Endodermal cell (in vitro differentiated cells): Measurements from ENCODE around the gene DIPK1B. TPM values are rescaled to one million over a fixed set of nuclear protein-coding genes. Genes with fewer than 3 reads are reported as not detected.

Experiments used
- DNase-seq: peaks from one replicate; pipeline ENCODE4 v3.0.0-alpha.2; 2017
- H3K27ac ChIP-seq: 2 replicates; pipeline ENCODE4 v1.5.1; 2013; ENCODE audit warnings: mild to moderate bottlenecking, low read depth, low read length, moderate library complexity
- H3K27me3 ChIP-seq: 2 replicates; pipeline ENCODE4 v1.6.1; 2013; ENCODE audit warnings: mild to moderate bottlenecking, low read length, moderate library complexity; ENCODE audit not compliant: insufficient read depth, control insufficient read depth, poor library complexity, severe bottlenecking
- H3K36me3 ChIP-seq: 2 replicates; pipeline ENCODE4 v1.7.0; 2013; ENCODE audit warnings: mild to moderate bottlenecking, low read length, moderate library complexity; ENCODE audit not compliant: control insufficient read depth, insufficient read depth
- H3K4me1 ChIP-seq: one replicate; pipeline ENCODE4 v1.7.0; 2013; ENCODE audit warnings: low read length; ENCODE audit not compliant: control insufficient read depth, insufficient read depth
- H3K4me3 ChIP-seq: 2 replicates; pipeline ENCODE4 v1.5.1; 2013; ENCODE audit warnings: mild to moderate bottlenecking, low read length, moderate library complexity
- H3K9ac ChIP-seq: 2 replicates; pipeline ENCODE4 v1.6.1; 2013; ENCODE audit warnings: mild to moderate bottlenecking, low read length, moderate library complexity; ENCODE audit not compliant: poor library complexity, severe bottlenecking; ENCODE audit errors: extremely low read depth
- H3K9me3 ChIP-seq: 2 replicates; pipeline ENCODE4 v1.6.1; 2013; ENCODE audit warnings: mild to moderate bottlenecking, low read length, moderate library complexity; ENCODE audit not compliant: control insufficient read depth
- H3K27ac Mint-ChIP-seq: 2 replicates; pipeline ENCODE4 v1.8.0; 2020; ENCODE audit warnings: mixed read lengths
- H3K27me3 Mint-ChIP-seq: 2 replicates; pipeline ENCODE4 v1.8.0; 2021; ENCODE audit warnings: mild to moderate bottlenecking, mixed read lengths; ENCODE audit not compliant: insufficient read depth
- H3K36me3 Mint-ChIP-seq: 2 replicates; pipeline ENCODE4 v1.8.0; 2020; ENCODE audit warnings: low read depth, mixed read lengths
- H3K4me1 Mint-ChIP-seq: 2 replicates; pipeline ENCODE4 v1.8.0; 2020; ENCODE audit warnings: mixed read lengths
- H3K4me3 Mint-ChIP-seq: 2 replicates; pipeline ENCODE4 v1.8.0; 2020; ENCODE audit warnings: mild to moderate bottlenecking, moderate library complexity, mixed read lengths
- H3K9me3 Mint-ChIP-seq: 2 replicates; pipeline ENCODE4 v1.8.0; 2020; ENCODE audit warnings: mild to moderate bottlenecking, mixed read lengths
- WGBS, 2 experiments: methylation state at CpG; one replicate each; pipeline versions ENCODE4 v1.1.5 to v1.1.7; 2013; ENCODE audit warnings: missing lambda C conversion rate in 2 of 2, mixed read lengths in 1 of 2; ENCODE audit not compliant: insufficient coverage in 1 of 2, insufficient read length in 1 of 2; 5-methylcytosine and 5-hydroxymethylcytosine counted together
- total RNA-seq, 2 donors: library from RNA; stranded (reverse); fragmentation: NEBNext Ultra II Directional in 1 of 2; extraction: Animal tissue kit (Norgen Biotek cat#: 25700) in 1 of 2; gene quantifications; 2 replicates in 1 of 2; 3 replicates in 1 of 2; pipeline ENCODE4 v1.2.1, GENCODE V29; 2021
- TF ChIP-seq, protein P1 (sequence below): fragments of 200-600 bp; sonication (generic); conservative IDR thresholded peaks from 2 replicates; pipeline ENCODE4 v1.5.0; 2021; ENCODE audit warnings: antibody characterized with exemption, mild to moderate bottlenecking

The DIPK1B gene
- total RNA-seq, 2 donors from 2014 or later: 35.1 to 45.4 TPM

DNA sequence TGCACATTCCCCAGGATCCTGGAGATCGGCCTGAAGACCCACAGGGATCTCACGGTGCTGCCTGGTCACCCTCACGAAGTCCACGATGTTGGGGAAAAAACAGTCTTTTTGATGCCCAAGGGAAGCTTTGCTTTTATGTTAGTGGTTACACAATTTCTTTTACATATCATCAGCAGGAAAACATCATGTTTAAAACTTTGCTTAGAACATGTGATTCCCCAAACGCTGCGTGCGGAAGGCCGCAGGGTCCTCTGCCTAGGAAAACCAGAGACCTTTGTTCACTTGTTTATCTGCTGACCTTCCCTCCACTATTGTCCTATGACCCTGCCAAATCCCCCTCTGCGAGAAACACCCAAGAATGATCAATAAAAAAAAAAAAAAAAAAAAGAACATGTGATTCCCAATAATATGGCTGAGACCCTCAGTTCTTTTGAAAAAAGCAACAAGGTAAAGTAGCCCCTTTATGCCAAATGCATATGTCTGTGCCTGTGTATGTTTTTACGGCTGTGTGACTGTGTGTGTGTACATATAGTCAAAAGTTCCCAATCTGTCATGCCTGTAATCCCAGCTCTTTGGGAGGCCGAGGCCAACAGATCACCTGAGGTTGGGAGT is 13.6 kb upstream of the DIPK1B start:
- no peaks in the 10 kb centered on the region for H3K9me3 ChIP-seq

DNA sequence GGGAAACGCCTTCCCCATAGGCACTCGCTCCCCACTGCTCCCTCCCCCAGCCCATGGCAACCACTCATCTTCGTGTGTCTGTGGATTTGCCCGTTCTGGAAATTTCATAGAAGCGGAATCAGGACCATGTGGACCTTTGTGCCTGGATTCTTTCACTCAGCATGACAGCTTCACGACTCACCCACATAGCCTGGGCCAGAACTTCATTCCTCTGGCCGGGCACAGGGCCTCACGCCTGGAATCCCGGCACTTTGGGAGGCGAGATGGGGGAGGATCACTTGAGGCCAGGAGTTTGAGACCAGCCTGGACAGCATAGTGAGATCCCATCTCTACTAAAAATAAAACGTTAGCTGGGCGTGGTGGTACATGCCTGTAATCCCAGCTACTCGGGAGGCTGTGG is 12.1 kb upstream of the DIPK1B start:
- H3K27ac Mint-ChIP-seq: no peak overlapping the region
- H3K4me3 ChIP-seq: no peak overlapping the region
- no peaks in the 10 kb centered on the region for H3K4me1 ChIP-seq
- no peak overlapping the region for H3K9ac ChIP-seq
- no peaks in the 10 kb centered on the region for H3K9me3 ChIP-seq
- H3K27me3 ChIP-seq: peaks cover 6% of the 10 kb centered on the region
- 90 to 94% methylated on average over 13 of the region's 13 CpGs for WGBS, 2 experiments
- peaks cover 9% of the 10 kb centered on the region for H3K4me1 Mint-ChIP-seq
- no peaks in the 10 kb centered on the region for H3K9me3 Mint-ChIP-seq
- no peak for DNase-seq
- H3K36me3 Mint-ChIP-seq: no peaks in the 10 kb centered on the region
- no peaks in the 10 kb centered on the region for H3K36me3 ChIP-seq
- TF ChIP-seq, protein P1, sequence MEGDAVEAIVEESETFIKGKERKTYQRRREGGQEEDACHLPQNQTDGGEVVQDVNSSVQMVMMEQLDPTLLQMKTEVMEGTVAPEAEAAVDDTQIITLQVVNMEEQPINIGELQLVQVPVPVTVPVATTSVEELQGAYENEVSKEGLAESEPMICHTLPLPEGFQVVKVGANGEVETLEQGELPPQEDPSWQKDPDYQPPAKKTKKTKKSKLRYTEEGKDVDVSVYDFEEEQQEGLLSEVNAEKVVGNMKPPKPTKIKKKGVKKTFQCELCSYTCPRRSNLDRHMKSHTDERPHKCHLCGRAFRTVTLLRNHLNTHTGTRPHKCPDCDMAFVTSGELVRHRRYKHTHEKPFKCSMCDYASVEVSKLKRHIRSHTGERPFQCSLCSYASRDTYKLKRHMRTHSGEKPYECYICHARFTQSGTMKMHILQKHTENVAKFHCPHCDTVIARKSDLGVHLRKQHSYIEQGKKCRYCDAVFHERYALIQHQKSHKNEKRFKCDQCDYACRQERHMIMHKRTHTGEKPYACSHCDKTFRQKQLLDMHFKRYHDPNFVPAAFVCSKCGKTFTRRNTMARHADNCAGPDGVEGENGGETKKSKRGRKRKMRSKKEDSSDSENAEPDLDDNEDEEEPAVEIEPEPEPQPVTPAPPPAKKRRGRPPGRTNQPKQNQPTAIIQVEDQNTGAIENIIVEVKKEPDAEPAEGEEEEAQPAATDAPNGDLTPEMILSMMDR: no peak
- no peak overlapping the region for H3K27ac ChIP-seq
- H3K4me3 Mint-ChIP-seq: no peak overlapping the region
- H3K27me3 Mint-ChIP-seq: no peaks in the 10 kb centered on the region

More for the DNA sequence above, 13.6 kb upstream of the DIPK1B start:
- H3K4me3 ChIP-seq: no peak overlapping the region
- Mint-ChIP-seq H3K27me3 (no peaks in the 10 kb centered on the region), H3K4me1 (peaks cover 9% of the 10 kb centered on the region), H3K36me3 (no peaks in the 10 kb centered on the region), H3K27ac (no peak overlapping the region), H3K4me3 (no peak overlapping the region), H3K9me3 (no peaks in the 10 kb centered on the region)
- DNase-seq: no peak
- no peak overlapping the region for H3K9ac ChIP-seq
- H3K27ac ChIP-seq: no peak overlapping the region
- H3K36me3 ChIP-seq: no peaks in the 10 kb centered on the region
- WGBS, 2 experiments: 96% methylated on average over 5 to 10 of the region's 11 CpGs
- TF ChIP-seq, protein P1: no peak
- peaks cover 6% of the 10 kb centered on the region for H3K27me3 ChIP-seq
- H3K4me1 ChIP-seq: no peaks in the 10 kb centered on the region

DNA sequence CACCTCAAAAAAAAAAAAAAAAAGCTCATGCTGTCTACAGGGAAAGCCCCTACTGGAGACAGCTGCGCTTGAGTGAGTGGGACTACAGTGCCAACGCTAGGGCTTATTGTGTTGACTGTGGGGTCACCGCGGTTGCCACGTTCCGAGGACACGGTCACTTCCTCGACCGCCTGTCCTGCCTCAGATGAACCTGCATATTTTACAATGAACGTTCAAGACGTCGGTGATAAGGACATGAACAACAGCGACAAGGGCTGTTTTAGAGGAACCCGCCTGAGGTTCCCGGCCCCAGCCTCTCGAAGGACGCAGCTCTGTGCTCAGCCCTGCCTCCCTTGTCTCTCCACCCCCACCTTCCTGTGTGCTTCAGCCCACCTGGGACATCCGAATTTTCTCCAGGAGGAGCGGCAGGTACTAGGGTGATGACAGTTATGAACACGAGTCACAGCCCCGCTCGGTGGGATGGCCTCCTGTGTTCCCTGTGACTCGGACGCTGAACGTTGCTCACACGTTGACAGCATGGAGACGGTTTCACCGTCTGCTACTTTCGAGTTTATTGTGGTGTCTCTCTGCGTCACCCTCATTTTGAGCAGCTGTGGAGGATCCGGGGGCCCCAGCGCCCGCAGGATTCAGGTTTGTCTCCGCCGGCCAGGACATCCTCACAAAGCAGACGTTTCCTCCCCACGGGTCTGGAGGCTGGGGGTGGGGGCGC is 11.3 kb upstream of the DIPK1B start:
- H3K4me1 Mint-ChIP-seq: peaks cover 9% of the 10 kb centered on the region
- Histone ChIP-seq H3K9ac (no peak overlapping the region), H3K9me3 (no peaks in the 10 kb centered on the region), H3K27ac (no peak overlapping the region), H3K27me3 (peaks cover 6% of the 10 kb centered on the region), H3K36me3 (no peaks in the 10 kb centered on the region), H3K4me3 (no peak overlapping the region), H3K4me1 (no peaks in the 10 kb centered on the region)
- no peak overlapping the region for H3K4me3 Mint-ChIP-seq
- no peaks in the 10 kb centered on the region for H3K36me3 Mint-ChIP-seq
- WGBS, 2 experiments: 75 to 78% methylated on average over 38 of the region's 38 CpGs
- no peak overlapping the region for H3K27ac Mint-ChIP-seq
- no peaks in the 10 kb centered on the region for H3K9me3 Mint-ChIP-seq
- TF ChIP-seq, protein P1: no peak
- H3K27me3 Mint-ChIP-seq: peaks cover 2% of the 10 kb centered on the region
- DNase-seq: no peak
